IPS-18a (cell line): ENCODE results near the gene FAM83F.
"Not testable (repeated sequence)": the region's sequence is repeated elsewhere in the genome, so short reads cannot be mapped to it uniquely, and the experiment has no call there.

Experiments
- H3K27ac ChIP-seq: one replicate; pipeline ENCODE4 v1.5.1; 2013; ENCODE audit warnings: low read length
- H3K27me3 ChIP-seq: one replicate; pipeline ENCODE4 v1.6.1; 2013; ENCODE audit warnings: mild to moderate bottlenecking, low read length; ENCODE audit not compliant: control insufficient read depth, insufficient read depth
- H3K36me3 ChIP-seq: one replicate; pipeline ENCODE4 v1.6.1; 2013; ENCODE audit warnings: low read depth, low read length; ENCODE audit not compliant: control insufficient read depth
- H3K4me1 ChIP-seq: one replicate; pipeline ENCODE4 v1.6.1; 2013; ENCODE audit warnings: low read depth, low read length; ENCODE audit not compliant: control insufficient read depth
- H3K4me3 ChIP-seq: one replicate; pipeline ENCODE4 v1.5.1; 2013; ENCODE audit warnings: low read length
- H3K9ac ChIP-seq: one replicate; pipeline ENCODE4 v1.6.1; 2013; ENCODE audit warnings: mild to moderate bottlenecking, low read length, moderate library complexity
- H3K9me3 ChIP-seq: one replicate; pipeline ENCODE4 v1.6.1; 2013; ENCODE audit warnings: low read depth, low read length; ENCODE audit not compliant: control insufficient read depth

The FAM83F gene

DNA sequence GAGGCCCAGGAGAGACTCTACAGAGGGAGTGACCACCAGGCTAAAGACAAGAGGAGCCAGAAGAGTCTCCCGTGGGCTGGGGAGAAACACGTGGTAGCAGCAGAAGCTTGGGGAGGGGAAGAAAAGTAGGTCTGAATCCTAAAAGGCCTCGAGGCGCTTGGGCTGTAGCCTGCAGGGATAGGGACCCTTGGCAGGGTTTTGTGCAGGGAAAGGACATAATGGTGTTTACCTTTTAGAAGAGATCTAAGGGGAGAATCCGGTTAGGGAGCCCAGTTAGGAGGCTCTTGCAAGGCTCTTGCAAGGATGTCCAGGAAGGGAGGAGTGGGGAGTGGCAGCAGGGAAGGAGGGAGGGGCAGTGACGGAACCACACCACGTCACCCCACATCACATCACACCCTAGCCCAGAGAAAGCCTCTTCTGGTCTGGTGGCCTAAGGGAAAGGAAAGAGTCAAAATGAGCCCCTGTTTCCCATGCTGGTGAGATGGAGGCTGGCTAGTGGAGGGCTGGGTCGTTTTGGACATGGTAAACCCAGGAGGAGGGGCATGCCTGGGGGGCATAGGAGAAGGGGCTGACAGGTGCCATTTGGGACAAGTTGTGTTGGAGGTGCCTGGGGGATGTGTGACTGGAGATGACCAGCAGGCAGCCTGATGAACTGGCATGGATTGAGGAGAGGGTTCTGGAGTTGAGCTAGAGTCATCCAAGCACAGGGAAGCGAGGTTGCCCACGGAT is 6.2 kb upstream of the FAM83F start:
- no peak overlapping the region for H3K9ac ChIP-seq
- no peaks in the 10 kb centered on the region for H3K4me1 ChIP-seq
- H3K27me3 ChIP-seq = peaks cover 13% of the 10 kb centered on the region

DNA sequence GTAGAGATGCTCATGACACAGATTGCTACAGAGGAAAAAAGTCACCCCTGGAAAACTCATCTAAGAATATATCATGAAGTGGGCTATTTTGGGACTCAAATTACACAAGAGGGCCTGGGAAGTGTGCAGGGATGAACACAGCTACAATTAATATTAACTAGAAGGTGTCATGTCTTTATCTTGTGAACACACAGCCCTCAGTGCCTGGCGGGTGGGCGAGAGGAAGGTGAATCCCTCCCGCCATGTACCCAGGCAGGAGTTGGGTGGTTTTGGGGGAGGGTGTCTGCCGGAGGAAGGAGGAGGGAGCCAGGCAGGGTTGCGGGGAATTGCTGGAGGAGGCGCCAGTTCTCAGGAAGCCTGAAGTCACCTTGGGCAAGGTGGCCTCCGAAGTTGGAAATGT is 5.1 kb upstream of the FAM83F start:
- H3K27me3 ChIP-seq = peaks cover 23% of the 10 kb centered on the region

More for the DNA sequence above, 6.2 kb upstream of the FAM83F start:
- Histone ChIP-seq H3K4me3 (no peak overlapping the region), H3K27ac (no peak overlapping the region), H3K36me3 (no peaks in the 10 kb centered on the region), H3K9me3 (no peaks in the 10 kb centered on the region)

DNA sequence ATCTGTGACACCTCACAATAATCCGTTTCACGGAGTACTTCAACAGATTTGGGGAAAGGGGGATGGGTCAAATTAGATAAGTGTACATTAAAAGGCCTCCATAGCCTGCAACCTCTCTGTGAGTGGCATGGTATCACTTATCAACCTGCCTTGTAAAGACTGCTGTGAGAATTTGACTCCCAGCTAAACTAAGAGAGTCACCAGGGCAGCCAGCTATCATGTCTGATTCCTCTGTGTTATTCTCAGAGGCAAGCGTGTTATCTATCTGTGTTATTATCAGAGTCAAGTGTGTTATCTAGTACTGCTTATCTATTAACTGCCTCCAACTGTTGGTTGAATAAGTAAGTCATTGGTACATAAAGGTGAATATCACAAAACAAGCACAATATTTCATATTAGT is 4.1 kb upstream of the FAM83F start:
- H3K4me3 ChIP-seq = no peak overlapping the region
- no peak overlapping the region for H3K9ac ChIP-seq
- H3K36me3 ChIP-seq = no peaks in the 10 kb centered on the region
- H3K27ac ChIP-seq = no peak overlapping the region
- H3K4me1 ChIP-seq = peaks cover 2% of the 10 kb centered on the region
- no peaks in the 10 kb centered on the region for H3K9me3 ChIP-seq
- peaks cover 30% of the 10 kb centered on the region for H3K27me3 ChIP-seq

More for the DNA sequence above, 5.1 kb upstream of the FAM83F start:
- H3K4me3 ChIP-seq = no peak overlapping the region
- no peaks in the 10 kb centered on the region for H3K4me1 ChIP-seq
- H3K36me3 ChIP-seq = no peaks in the 10 kb centered on the region
- H3K9ac ChIP-seq = no peak overlapping the region
- no peaks in the 10 kb centered on the region for H3K9me3 ChIP-seq
- no peak overlapping the region for H3K27ac ChIP-seq

DNA sequence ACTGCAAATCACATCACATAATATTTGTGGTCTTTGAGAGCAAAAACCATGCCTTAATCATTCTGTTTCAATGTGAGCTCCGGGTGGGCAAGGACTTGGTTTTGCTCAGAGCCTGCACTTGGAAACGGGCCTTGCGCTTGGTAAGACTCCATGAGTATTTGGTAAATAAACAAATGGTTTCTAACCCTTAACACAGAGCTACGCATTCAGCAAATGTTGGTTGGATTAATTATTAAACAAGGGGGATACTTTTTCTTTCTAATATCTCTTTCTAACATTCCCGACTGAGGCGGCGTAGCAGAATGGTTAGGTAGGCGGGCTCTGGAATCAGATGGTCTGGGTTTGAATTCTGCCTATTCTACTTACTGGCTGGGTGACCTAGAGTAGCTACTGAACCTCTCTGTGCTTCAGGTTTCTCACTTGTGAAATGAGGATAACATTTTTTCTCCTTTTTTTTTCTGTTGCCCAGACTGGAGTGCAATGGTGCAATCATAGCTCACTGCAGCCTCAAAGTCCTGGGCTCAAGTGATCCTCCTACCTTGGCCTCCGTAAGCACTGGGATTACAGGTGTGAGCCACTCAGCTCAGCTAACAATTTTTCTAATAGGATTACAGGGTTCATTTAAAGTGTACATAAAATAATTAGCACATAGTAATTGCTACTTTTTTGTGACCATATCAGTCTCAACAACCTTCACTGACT is 3.4 kb upstream of the FAM83F start:
- H3K27me3 ChIP-seq = peaks cover 37% of the 10 kb centered on the region
- no peaks in the 10 kb centered on the region for H3K36me3 ChIP-seq
- no peak overlapping the region for H3K27ac ChIP-seq
- H3K9me3 ChIP-seq = no peaks in the 10 kb centered on the region
- H3K4me3 ChIP-seq = no peak overlapping the region
- H3K9ac ChIP-seq = no peak overlapping the region
- peaks cover 8% of the 10 kb centered on the region for H3K4me1 ChIP-seq

GRCh38 chr22:39992088-39992826 is 2.5 kb upstream of the FAM83F start:
- Histone ChIP-seq H3K9ac (no peak overlapping the region), H3K9me3 (no peaks in the 10 kb centered on the region), H3K4me1 (peaks cover 18% of the 10 kb centered on the region), H3K27ac (no peak overlapping the region), H3K27me3 (peaks cover 44% of the 10 kb centered on the region), H3K4me3 (no peak overlapping the region), H3K36me3 (no peaks in the 10 kb centered on the region)

GRCh38 chr22:39992894-39993293 is 1.9 kb upstream of the FAM83F start:
- not testable (repeated sequence) for H3K9me3 ChIP-seq, H3K27ac ChIP-seq, H3K9ac ChIP-seq, H3K4me3 ChIP-seq, H3K36me3 ChIP-seq
- Histone ChIP-seq H3K4me1 (peaks cover 24% of the 10 kb centered on the region), H3K27me3 (peaks cover 45% of the 10 kb centered on the region)

GRCh38 chr22:39994041-39994565 is 651 bp upstream of the FAM83F start:
- Histone ChIP-seq H3K4me1 (peaks cover 35% of the 10 kb centered on the region), H3K4me3 (no peak overlapping the region), H3K27me3 (peaks cover 45% of the 10 kb centered on the region), H3K9ac (no peak overlapping the region), H3K27ac (no peak overlapping the region), H3K9me3 (no peaks in the 10 kb centered on the region), H3K36me3 (no peaks in the 10 kb centered on the region)

GRCh38 chr22:39995393-39996252 is 869 bp downstream of the FAM83F start:
- Histone ChIP-seq H3K4me1 (peaks cover 45% of the 10 kb centered on the region), H3K27ac (no peak overlapping the region), H3K27me3 (peaks cover 45% of the 10 kb centered on the region), H3K9ac (peak overlapping the region; percentile 69), H3K9me3 (no peaks in the 10 kb centered on the region), H3K36me3 (no peaks in the 10 kb centered on the region), H3K4me3 (peak overlapping the region; percentile 62)

GRCh38 chr22:39996732-39997131 is 2.0 kb downstream of the FAM83F start:
- Histone ChIP-seq H3K27me3 (peaks cover 45% of the 10 kb centered on the region), H3K36me3 (no peaks in the 10 kb centered on the region), H3K9ac (no peak overlapping the region), H3K9me3 (no peaks in the 10 kb centered on the region), H3K27ac (no peak overlapping the region), H3K4me3 (peak overlapping the region; percentile 62), H3K4me1 (peaks cover 55% of the 10 kb centered on the region)

- peaks cover 61% of the 10 kb centered on the region for H3K4me1 ChIP-seq
- H3K4me3 ChIP-seq = peak overlapping the region; percentile 48
- H3K9me3 ChIP-seq = no peaks in the 10 kb centered on the region
- H3K9ac ChIP-seq = peak overlapping the region; percentile 60
- H3K27ac ChIP-seq = peak overlapping the region; percentile 60
- no peaks in the 10 kb centered on the region for H3K36me3 ChIP-seq
- H3K27me3 ChIP-seq = peaks cover 43% of the 10 kb centered on the region
Observed at GRCh38 chr22:39997421-39997820, 2.7 kb downstream of the FAM83F start.
